ENCODE measurements around the gene LTF.

Gene LTF

GRCh38 chr3:46456118-46456517 lies 8.6 kb downstream of the LTF start:
- no peak for TF ChIP-seq CTCF (IDR thresholded peaks at IDR 0.05; ENCODE audit: poor library complexity, severe bottlenecking)
- Histone ChIP-seq H3K4me3 (ENCODE audit: severe bottlenecking) (no peak overlapping the region), H3K36me3 (ENCODE audit: low read depth) (no peaks in the 10 kb centered on the region), H3K4me1 (ENCODE audit: insufficient read depth, poor library complexity, severe bottlenecking) (no peaks in the 10 kb centered on the region), H3K27me3 (ENCODE audit: insufficient read depth, poor library complexity, severe bottlenecking) (peaks cover 4% of the 10 kb centered on the region), H3K27ac (ENCODE audit: poor library complexity, severe bottlenecking) (no peak overlapping the region), H3K9me3 (ENCODE audit: severe bottlenecking) (no peaks in the 10 kb centered on the region)
- DNase-seq (ENCODE audit: low spot score) (no peak), ATAC-seq (ENCODE audit: low read depth) (no peak)

GRCh38 chr3:46455231-46456115 lies 9.2 kb downstream of the LTF start:
- Histone ChIP-seq H3K27me3 (ENCODE audit: insufficient read depth, poor library complexity, severe bottlenecking) (peaks cover 4% of the 10 kb centered on the region), H3K9me3 (ENCODE audit: severe bottlenecking) (no peaks in the 10 kb centered on the region), H3K4me1 (ENCODE audit: insufficient read depth, poor library complexity, severe bottlenecking) (no peaks in the 10 kb centered on the region), H3K4me3 (ENCODE audit: severe bottlenecking) (no peak overlapping the region), H3K27ac (ENCODE audit: poor library complexity, severe bottlenecking) (no peak overlapping the region), H3K36me3 (ENCODE audit: low read depth) (no peaks in the 10 kb centered on the region)
- TF ChIP-seq CTCF (IDR thresholded peaks at IDR 0.05; ENCODE audit: poor library complexity, severe bottlenecking) = no peak
- DNase-seq (ENCODE audit: low spot score) (no peak), ATAC-seq (ENCODE audit: low read depth) (no peak)

- DNase-seq (ENCODE audit: low spot score) = no peak
- no peak for ATAC-seq (ENCODE audit: low read depth)
- Histone ChIP-seq H3K27ac (ENCODE audit: poor library complexity, severe bottlenecking) (no peak overlapping the region), H3K9me3 (ENCODE audit: severe bottlenecking) (no peaks in the 10 kb centered on the region), H3K4me3 (ENCODE audit: severe bottlenecking) (no peak overlapping the region), H3K27me3 (ENCODE audit: insufficient read depth, poor library complexity, severe bottlenecking) (peaks cover 4% of the 10 kb centered on the region), H3K4me1 (ENCODE audit: insufficient read depth, poor library complexity, severe bottlenecking) (no peaks in the 10 kb centered on the region), H3K36me3 (ENCODE audit: low read depth) (no peaks in the 10 kb centered on the region)
- TF ChIP-seq CTCF (IDR thresholded peaks at IDR 0.05; ENCODE audit: poor library complexity, severe bottlenecking) = no peak
These were observed 10.1 kb downstream of the LTF start for GRCh38 chr3:46454606-46455005.

- TF ChIP-seq CTCF (IDR thresholded peaks at IDR 0.05; ENCODE audit: poor library complexity, severe bottlenecking) = no peak
- no peak for DNase-seq (ENCODE audit: low spot score)
- Histone ChIP-seq H3K27me3 (ENCODE audit: insufficient read depth, poor library complexity, severe bottlenecking) (peaks cover 4% of the 10 kb centered on the region), H3K9me3 (ENCODE audit: severe bottlenecking) (no peaks in the 10 kb centered on the region), H3K4me3 (ENCODE audit: severe bottlenecking) (no peak overlapping the region), H3K36me3 (ENCODE audit: low read depth) (no peaks in the 10 kb centered on the region), H3K4me1 (ENCODE audit: insufficient read depth, poor library complexity, severe bottlenecking) (no peaks in the 10 kb centered on the region), H3K27ac (ENCODE audit: poor library complexity, severe bottlenecking) (no peak overlapping the region)
- no peak for ATAC-seq (ENCODE audit: low read depth)
These were observed 10.5 kb downstream of the LTF start for GRCh38 chr3:46454209-46454595.

Data from RWPE2 (cell line).